SW 1271 (cell line): ENCODE results near the gene TSFM.

Experiments
- DNase-seq, 2 experiments: peaks; one replicate each; lab custom pipeline; 2025; lab: John Stamatoyannopoulos, UW

Gene TSFM

DNA sequence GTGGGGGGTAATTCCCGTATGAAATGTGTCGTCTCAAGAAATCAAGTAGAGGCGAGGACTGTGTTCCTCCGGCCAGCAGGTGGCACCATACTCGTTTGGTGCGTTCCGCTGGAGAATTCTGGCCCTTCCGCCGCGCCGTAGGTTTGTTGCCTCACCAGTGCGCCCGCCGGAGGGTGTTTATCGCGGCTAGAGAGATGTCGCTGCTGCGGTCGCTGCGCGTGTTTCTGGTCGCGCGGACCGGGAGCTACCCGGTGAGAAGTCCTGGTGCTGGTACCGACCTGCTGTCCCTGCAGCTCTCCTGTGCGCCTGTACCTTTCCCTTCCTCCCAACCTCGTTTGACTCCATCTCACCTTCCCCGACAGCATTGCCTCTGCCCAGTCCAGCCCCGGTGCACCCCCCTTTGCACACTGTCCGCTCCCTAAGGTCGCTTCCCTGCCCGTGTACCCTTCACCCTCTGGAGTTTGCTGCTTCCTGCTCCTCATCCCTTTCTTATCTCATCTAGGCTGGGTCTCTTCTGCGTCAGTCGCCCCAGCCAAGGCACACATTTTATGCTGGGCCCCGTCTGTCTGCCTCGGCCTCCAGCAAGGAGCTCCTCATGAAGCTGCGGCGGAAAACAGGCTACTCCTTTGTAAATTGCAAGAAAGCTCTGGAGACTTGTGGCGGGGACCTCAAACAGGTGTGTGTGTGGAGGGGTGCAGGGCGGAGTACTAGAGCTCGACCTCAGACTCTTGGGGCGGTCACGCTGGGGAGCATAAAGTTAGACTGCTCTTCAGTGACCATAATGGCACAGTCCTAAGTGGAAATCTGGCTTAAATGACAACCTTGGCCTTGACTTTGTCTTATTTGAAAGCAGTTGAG, at the start of gene TSFM:
TSFM (plus strand) TSS at position 180 of the 858 bp plus-strand sequence; CDS start at position 195, 15 bp downstream.
- peak; percentile 80 to 90 for DNase-seq

DNA sequence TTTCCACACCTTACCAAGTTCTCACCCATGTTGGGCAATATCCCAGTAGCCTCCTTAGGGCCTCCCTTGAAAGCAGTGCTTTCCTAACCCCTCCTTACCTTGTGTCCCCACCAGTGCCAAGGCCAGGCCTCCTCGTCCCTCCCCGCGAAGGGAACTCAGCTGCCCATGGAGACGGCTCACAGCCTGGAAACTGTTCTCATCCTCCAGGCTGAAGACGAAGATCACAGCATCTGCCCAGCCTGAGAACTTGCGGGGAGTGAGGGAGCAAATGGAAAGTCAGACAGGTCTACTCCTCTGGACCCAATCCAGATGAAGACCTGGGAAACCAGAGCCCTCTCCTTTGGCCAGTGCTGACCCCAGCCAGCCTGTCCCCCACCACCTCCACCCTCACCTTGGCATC, 48.7 kb upstream of the TSFM start:
- no peak for DNase-seq

- no peak for DNase-seq
Observed at GRCh38 chr12:57734591-57734990, 48.0 kb upstream of the TSFM start.

DNA sequence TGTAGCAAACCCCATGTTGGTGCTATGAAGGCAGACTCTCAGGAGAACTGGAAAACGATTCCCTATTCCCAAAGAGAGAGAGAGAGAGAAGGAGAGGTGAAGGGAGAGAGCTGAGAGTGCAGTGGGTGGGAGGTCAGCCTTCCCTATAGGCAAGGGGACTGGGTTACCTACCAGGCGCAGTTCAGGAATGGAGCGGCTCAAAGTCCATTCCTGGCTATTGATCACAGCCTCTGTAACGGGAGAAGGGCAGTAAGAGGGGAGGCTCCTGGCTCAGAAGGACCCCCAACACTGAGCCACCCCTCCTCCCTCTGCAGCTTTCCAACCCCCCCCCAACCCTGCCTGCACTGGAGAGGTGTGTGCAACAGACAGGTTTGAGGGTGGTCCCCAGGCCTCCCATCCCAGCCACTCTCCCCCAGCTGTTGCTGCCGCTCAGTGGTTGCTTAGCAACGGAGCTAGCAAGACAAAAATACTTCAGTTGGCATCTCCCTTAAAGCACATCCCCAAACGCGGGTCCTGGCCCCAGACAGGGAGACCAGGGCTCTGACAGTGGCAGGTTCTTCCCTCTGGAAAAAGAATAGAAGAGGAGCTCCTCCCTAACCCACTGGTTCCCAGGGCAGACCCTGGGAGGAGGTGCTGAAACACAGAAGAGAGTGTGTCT, 47.3 kb upstream of the TSFM start:
- DNase-seq = no peak

DNA sequence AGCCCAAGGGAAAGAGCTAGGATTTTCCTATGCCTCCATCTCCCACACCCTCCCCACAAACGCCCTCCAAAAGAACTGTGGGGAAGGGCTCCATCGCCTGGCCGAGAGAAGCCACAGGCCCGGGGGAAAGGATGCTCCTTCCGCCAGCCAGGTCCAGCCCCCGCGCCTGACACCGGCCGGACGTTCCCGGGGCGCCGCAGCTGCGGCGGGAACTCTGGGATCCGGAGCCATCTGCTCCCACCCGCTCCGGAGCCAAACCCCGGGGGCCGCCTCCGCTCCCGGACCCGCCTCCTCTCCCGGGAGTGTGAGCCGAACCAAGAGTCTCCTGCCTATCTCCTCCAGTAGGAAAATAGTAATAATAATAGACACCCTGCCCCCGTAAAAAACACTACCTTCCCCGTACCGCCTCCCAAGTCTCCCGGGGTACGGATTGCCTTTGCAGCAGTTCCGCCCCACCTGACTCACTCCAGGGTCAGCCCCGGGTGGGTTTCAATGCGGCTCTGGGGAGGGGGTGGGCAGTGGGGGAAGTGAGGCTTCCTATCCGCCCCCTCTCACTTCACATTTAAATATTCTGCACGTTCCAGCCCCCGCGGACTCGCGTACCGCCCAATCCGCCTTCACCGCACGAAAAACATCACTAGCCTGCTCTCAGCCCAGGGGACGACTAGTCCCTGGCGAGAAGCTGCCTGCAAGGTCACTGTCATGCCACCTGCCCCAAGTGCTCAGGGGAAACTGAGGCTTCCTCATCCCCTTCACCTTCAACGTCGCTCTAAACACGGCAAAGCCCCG, 46.4 kb upstream of the TSFM start:
- DNase-seq = peak in 1 of 2 experiments; percentile 48

DNA sequence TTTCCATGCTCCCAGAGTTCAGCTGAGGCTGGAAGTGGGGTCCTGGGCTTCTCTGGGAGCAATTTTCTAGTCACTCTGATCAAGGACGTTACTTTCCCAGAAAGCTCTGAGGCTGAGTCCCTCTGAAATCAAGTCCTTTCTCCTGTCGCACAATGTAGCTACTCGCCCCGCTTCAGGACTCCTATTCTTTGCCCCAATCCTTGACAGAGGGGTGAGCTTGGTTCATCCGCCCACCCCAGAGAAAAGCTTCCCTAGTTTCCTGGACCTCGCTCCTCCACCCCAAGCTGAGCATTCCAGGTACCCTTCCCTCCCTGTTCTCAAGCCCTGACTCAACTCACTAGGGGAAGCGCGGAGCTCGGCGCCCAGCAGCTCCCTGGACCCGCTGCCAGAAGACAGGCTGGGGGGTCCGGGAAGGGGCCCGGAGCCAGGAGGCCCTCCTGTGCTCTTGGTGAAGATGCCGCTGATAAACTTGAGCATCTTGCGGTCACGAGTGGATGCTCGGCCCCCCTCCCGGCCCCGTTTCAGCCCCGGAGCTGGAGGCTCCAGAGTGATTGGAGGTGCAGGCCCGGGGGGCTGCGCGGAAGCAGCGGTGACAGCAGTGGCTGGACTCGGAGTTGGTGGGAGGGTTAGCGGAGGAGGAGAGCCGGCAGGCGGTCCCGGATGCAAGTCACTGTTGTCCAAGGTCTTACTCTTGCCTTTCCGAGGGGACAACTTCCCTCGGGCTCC, 45.7 kb upstream of the TSFM start:
- no peak for DNase-seq

GRCh38 chr12:57737467-57738460, 44.8 kb upstream of the TSFM start:
- DNase-seq = no peak

DNA sequence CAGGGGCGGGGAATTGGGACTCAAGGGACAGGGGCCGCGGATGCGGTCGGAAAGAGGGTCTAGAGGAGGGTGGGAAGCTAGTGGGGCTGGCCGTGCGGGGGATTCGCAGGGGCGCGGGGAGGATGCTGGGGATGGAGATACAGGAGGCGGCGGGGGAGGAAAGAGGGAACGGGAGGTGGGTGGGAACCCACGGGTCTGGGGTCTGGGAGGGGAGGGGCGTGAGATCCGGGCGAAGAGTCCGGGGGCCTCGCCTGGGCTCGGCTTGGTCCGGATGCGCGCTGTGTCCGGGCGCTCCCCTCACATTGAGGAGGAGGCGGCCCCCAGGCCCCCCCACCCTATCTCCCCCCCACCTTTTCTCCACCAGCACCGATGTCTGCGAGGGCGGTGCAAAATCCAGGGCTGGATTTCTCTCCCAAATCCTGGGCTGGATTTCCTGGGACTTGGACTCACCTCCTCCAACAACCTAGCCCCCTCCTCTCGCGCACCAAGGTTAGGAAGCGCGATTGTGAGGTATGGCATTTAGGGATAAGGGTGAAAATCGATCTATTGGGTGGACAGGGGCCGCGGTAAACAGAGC, 43.8 kb upstream of the TSFM start, which contains the start of gene AGAP2:
AGAP2 (minus strand) TSS at position 82 of the 577 bp plus-strand sequence. CDS start 496 bp downstream, outside the sequence.
- DNase-seq = no peak

- DNase-seq = no peak
Observed at GRCh38 chr12:57739387-57739786, 43.2 kb upstream of the TSFM start.

DNA sequence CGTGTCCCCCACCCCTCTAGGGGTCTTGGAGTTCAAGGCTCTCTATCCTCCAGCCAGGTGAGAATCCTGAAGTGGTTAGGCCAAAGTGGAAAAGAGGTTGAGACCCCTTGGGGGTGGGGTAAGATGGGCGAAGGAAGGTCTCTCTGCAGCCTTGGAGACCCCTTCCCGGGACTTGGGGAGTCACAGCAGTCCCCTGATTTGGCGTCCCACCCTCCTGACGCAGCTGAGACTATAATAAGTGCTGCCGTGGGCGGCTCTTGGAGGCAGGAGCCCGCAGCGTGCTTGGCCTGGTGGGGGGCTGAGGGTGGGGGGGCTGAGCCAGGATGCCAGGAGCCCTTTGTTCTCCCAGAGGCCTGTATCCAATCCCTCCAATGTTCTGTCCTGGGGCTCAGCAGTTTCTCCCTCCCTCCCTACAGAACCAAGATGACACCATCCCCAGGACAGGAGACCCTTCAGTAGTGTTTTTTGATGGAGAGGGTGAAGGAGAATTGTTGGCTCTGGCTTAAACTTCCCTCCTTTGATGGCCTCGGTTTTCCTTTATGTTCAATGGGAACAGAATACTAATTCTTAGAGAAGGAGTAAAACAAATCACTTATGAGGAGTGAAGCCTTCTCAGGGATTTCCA, 42.6 kb upstream of the TSFM start:
- DNase-seq = no peak

- no peak for DNase-seq
Observed at GRCh38 chr12:57740656-57741412, 41.8 kb upstream of the TSFM start.

GRCh38 chr12:57741413-57741789, 41.2 kb upstream of the TSFM start:
- no peak for DNase-seq

- no peak for DNase-seq
Observed at GRCh38 chr12:57741844-57742738, 40.5 kb upstream of the TSFM start.

DNA sequence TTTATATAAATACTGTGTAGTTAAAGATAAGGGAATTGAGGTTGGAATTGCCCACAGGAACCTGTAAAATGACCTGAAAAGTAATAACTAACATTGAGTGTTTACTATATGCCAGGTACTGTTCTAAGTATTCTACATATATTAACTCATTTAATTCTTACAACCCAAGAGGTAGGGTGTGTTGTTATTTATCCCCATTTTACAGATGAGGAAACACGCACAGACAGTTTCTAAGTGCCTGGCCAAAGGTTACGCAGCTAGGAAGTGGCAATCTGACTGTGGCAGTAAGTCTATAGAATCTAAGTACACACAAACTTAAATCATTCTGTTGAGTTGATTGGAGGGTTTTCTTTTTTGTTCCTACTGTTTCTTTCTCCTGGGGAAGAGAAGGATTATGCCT, 38.8 kb upstream of the TSFM start:
- DNase-seq = no peak

DNA sequence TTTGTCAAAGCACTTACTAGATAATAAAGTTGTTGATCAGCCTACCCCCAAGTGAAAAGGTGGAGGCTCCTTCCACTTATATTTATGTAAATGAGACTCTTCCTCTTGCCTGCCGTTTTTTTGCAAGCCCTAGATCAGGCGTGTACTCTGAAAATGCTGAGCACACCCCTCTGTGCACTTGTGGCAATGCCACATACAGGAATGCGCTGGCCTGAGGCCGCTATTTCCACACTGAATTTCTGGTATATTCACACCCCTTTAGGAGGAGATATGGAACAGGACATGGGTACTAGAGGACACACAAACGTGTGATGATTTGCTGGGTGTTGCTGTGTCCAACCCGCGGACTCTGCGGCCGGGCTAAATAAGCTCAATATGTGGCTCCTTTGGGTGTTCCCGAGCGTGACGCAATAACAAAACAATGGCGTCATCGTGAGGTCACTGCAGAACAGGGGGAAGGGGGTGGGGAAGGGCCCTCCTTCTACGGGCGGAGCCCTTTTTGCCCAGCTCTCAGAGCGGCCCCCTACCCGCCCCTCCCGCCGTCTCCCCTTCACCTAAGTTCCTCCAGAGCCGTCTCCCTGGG, 38.3 kb upstream of the TSFM start:
- no peak for DNase-seq

DNA sequence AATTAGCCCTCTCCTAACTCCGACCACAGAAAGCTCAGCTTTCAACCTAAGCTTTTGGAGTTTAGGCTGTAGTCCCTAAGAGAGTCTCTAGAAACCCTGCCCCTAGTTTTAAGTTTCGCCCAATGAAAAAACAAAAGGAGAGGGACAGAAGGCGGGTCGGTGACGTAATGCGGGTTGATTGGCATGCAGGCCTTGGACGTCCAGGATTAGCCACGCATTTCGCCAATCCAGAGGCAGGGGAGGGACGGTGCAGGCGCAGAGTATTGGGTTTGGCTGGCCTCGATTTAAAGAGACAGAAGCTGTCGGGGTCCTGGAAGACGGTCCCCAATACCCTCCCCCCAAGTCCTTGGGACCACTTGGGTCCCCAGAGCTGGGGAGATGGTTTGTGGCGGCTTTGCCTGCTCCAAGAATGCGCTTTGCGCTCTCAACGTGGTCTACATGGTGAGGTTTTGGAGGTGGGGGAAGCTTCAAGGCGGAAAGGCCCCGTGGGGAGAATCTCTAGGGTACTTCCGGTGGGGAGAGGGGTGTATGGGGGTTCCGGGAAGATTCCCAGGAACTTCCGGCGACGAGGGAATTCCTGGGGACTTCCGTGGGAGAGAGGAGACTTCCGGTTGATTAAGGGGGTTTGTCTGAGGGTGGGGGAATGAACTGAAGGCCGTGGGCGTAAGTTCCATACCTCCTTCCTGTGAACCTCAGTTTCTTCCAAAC, 37.7 kb upstream of the TSFM start, which contains the start of gene TSPAN31:
TSPAN31 (plus strand) TSS at position 263 of the 708 bp plus-strand sequence; CDS start at position 379, 116 bp downstream.
- DNase-seq = peak; percentile 92 to 96

DNA sequence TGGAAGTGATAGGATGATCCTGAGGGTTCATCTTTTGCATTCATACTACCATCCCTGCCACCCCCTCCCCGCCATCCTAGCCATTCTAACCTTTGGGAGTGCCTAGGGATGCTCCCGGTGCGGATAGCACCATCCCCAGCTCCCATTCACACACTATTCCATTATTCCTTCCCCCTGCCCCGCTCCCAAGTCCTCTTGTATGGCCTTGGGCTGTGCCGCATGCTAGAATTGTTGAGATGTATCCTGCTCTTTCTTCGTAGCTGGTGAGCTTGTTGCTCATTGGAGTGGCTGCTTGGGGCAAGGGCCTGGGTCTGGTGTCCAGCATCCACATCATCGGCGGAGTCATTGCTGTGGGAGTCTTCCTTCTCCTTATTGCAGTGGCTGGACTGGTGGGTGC, 37.1 kb upstream of the TSFM start:
- no peak for DNase-seq
